ENCODE data around the gene CLOCK.

DNA sequence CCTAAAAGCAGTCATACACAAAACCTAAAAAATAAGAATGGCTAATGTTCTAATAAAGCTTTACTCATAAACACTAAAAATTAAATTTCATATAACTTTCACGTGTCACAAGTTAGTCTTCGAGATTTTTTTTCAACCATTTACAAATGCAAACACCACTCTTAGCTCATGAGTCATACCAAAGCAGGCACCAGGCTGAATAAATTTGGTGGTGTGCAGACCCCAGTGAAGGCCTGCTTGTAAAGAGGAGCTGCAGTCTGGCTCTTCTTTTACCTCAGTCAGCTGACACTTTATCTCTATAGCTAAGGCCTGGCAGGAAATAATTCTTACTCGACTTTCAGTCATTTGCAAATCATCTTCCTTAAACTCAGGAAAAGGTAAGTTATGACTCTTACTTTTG is 37.4 kb downstream of the CLOCK start:
- TF ChIP-seq, protein P1, sequence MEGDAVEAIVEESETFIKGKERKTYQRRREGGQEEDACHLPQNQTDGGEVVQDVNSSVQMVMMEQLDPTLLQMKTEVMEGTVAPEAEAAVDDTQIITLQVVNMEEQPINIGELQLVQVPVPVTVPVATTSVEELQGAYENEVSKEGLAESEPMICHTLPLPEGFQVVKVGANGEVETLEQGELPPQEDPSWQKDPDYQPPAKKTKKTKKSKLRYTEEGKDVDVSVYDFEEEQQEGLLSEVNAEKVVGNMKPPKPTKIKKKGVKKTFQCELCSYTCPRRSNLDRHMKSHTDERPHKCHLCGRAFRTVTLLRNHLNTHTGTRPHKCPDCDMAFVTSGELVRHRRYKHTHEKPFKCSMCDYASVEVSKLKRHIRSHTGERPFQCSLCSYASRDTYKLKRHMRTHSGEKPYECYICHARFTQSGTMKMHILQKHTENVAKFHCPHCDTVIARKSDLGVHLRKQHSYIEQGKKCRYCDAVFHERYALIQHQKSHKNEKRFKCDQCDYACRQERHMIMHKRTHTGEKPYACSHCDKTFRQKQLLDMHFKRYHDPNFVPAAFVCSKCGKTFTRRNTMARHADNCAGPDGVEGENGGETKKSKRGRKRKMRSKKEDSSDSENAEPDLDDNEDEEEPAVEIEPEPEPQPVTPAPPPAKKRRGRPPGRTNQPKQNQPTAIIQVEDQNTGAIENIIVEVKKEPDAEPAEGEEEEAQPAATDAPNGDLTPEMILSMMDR (IDR thresholded peaks at IDR 0.05; ENCODE audit: low read depth, low read length, poor library complexity, severe bottlenecking), result no peak
- TF ChIP-seq EZH2phosphoT487 (IDR thresholded peaks at IDR 0.05; ENCODE audit: borderline replicate concordance, low read length), result no peak

All from DOHH2 (cell line).